Measurements from ENCODE around the gene LCE1C. TPM values are rescaled to one million over a fixed set of nuclear protein-coding genes. Genes with fewer than 3 reads are reported as not detected.

Gene LCE1C
- total and polyA plus RNA-seq, 2 of the 4 experiments (the other 2 are of a cell fraction): not detected

DNA sequence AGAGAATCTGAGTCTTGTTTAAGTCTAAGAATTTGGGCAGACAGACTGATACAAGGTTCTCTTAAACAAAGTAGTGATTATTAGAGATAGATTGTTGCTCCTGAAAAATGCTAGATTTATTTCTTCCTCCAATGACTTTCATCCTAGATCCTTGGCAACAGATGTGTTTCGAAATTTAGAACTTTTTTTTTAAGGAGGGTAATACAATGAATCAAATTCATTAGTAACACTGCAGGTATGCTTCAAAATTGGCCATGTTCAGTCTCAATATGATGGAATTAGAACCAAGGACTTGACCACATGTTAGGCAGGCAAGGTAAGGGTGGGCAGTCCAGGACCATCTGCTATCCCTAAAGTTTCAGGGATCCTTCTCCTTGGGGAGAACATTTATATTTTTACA is 36.0 kb downstream of the LCE1C start:
- Histone ChIP-seq H3K36me3 (ENCODE audit: control insufficient read depth, insufficient read depth, low read length) (no peaks in the 10 kb centered on the region), H2AK9ac (replicated peaks; ENCODE audit: low read depth, low read length, poor library complexity) (no peak overlapping the region), H4K91ac (ENCODE audit: insufficient read depth, low read depth, low read length) (no peak overlapping the region), H2BK5ac (ENCODE audit: low read depth, low read length, poor library complexity, severe bottlenecking) (no peak overlapping the region), H2AK5ac (ENCODE audit: low read depth, low read length) (no peak overlapping the region), H4K8ac (ENCODE audit: low read depth in 2 of 2, low read length in 2 of 2) (no peak overlapping the region), H3K14ac (replicated peaks; ENCODE audit: low read depth, low read length) (no peak overlapping the region), H3K18ac (ENCODE audit: low read depth, low read length) (no peak overlapping the region), H3K4me3 (ENCODE audit: insufficient read depth, low read depth, low read length) (no peak overlapping the region), H2AFZ (replicated peaks; ENCODE audit: low read length, poor library complexity) (no peak overlapping the region), H3K27ac (ENCODE audit: insufficient read depth, low read length) (no peak overlapping the region), H2BK15ac (ENCODE audit: low read depth, low read length) (no peak overlapping the region), H3K4me1 (ENCODE audit: control insufficient read depth, insufficient read depth, low read length) (no peaks in the 10 kb centered on the region), H2BK20ac (ENCODE audit: low read depth, low read length) (no peak overlapping the region), H3K9me1 (ENCODE audit: insufficient read depth, low read length) (no peaks in the 10 kb centered on the region), H3K4ac (ENCODE audit: low read depth, low read length) (no peak overlapping the region), H3K23ac (ENCODE audit: low read depth, low read length) (no peak overlapping the region), H2BK120ac (ENCODE audit: low read depth, low read length) (no peak overlapping the region), H3K4me2 (ENCODE audit: low read depth, low read length) (no peak overlapping the region), H3K27me3 (ENCODE audit: control insufficient read depth, insufficient read depth, low read length) (no peaks in the 10 kb centered on the region), H4K20me1 (ENCODE audit: insufficient read depth, low read length) (no peaks in the 10 kb centered on the region), H3K9me3 (ENCODE audit: control insufficient read depth, insufficient read depth, low read length) (no peaks in the 10 kb centered on the region), H3K56ac (ENCODE audit: extremely low read depth, insufficient read depth, low read length) (no peak overlapping the region), H4K5ac (ENCODE audit: low read depth, low read length) (no peak overlapping the region), H3K79me1 (ENCODE audit: low read depth in 1 of 2, low read length in 2 of 2) (no peaks in the 10 kb centered on the region), H3K9ac (ENCODE audit: low read depth, low read length) (no peak overlapping the region)
- WGBS, 2 experiments (ENCODE audit: extremely low coverage in 2 of 2, insufficient read length in 1 of 2): no CpG with 5 or more reads among the region's 1 CpG
- TF ChIP-seq POLR2A (IDR thresholded peaks at IDR 0.05; ENCODE audit: low read depth, low read length) (no peak), BHLHE40 (IDR thresholded peaks at IDR 0.05; ENCODE audit: low read depth, low read length) (no peak), MAFK (IDR thresholded peaks at IDR 0.05; ENCODE audit: low read depth, low read length) (no peak), RAD21 (IDR thresholded peaks at IDR 0.05; ENCODE audit: low read length) (no peak), MXI1 (IDR thresholded peaks at IDR 0.05; ENCODE audit: borderline replicate concordance, low read depth, low read length) (no peak), CHD1 (IDR thresholded peaks at IDR 0.05; ENCODE audit: low read depth, low read length) (no peak), NFE2L2 (IDR thresholded peaks at IDR 0.05; ENCODE audit: low read depth, low read length) (no peak), RCOR1 (IDR thresholded peaks at IDR 0.05; ENCODE audit: insufficient replicate concordance, low read length) (no peak), CEBPB (IDR thresholded peaks at IDR 0.05; ENCODE audit: low read depth, low read length) (no peak), RFX5 (IDR thresholded peaks at IDR 0.05; ENCODE audit: low read depth, low read length) (no peak), MAZ (IDR thresholded peaks at IDR 0.05; ENCODE audit: borderline replicate concordance, low read depth, low read length) (no peak)
- TF ChIP-seq, protein P1, sequence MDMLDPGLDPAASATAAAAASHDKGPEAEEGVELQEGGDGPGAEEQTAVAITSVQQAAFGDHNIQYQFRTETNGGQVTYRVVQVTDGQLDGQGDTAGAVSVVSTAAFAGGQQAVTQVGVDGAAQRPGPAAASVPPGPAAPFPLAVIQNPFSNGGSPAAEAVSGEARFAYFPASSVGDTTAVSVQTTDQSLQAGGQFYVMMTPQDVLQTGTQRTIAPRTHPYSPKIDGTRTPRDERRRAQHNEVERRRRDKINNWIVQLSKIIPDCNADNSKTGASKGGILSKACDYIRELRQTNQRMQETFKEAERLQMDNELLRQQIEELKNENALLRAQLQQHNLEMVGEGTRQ (IDR thresholded peaks at IDR 0.05; ENCODE audit: low read depth, low read length): no peak
- TF ChIP-seq, protein P2, sequence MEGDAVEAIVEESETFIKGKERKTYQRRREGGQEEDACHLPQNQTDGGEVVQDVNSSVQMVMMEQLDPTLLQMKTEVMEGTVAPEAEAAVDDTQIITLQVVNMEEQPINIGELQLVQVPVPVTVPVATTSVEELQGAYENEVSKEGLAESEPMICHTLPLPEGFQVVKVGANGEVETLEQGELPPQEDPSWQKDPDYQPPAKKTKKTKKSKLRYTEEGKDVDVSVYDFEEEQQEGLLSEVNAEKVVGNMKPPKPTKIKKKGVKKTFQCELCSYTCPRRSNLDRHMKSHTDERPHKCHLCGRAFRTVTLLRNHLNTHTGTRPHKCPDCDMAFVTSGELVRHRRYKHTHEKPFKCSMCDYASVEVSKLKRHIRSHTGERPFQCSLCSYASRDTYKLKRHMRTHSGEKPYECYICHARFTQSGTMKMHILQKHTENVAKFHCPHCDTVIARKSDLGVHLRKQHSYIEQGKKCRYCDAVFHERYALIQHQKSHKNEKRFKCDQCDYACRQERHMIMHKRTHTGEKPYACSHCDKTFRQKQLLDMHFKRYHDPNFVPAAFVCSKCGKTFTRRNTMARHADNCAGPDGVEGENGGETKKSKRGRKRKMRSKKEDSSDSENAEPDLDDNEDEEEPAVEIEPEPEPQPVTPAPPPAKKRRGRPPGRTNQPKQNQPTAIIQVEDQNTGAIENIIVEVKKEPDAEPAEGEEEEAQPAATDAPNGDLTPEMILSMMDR (conservative IDR thresholded peaks at IDR 0.05; ENCODE audit: low read depth, low read length): no peak
- TF ChIP-seq, protein P3, sequence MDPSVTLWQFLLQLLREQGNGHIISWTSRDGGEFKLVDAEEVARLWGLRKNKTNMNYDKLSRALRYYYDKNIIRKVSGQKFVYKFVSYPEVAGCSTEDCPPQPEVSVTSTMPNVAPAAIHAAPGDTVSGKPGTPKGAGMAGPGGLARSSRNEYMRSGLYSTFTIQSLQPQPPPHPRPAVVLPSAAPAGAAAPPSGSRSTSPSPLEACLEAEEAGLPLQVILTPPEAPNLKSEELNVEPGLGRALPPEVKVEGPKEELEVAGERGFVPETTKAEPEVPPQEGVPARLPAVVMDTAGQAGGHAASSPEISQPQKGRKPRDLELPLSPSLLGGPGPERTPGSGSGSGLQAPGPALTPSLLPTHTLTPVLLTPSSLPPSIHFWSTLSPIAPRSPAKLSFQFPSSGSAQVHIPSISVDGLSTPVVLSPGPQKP (IDR thresholded peaks at IDR 0.05; ENCODE audit: borderline replicate concordance, low read depth, low read length): no peak
- no TSS peak for BruUV-seq (replicated peaks)
- intact Hi-C loops (cut with micrococcal nuclease) (no loop called here), in situ Hi-C loops (cut with MboI; ENCODE audit: low sequenced_read_pairs) (no loop called here), dilution Hi-C loops (cut with HindIII; ENCODE audit: low sequenced_read_pairs, unreplicated experiment) (no loop called here)
- ChIA-PET POLR2A (ENCODE audit: unreplicated experiment) (no interaction called here), CTCF (no interaction called here)
- DNase-seq: no peak
- no peak for ATAC-seq (ENCODE audit: low read depth)

Data from IMR-90 (cell line).